Right ventricle myocardium superior (tissue), 1 donor: Measurements from ENCODE around the gene LMX1B. TPM values are rescaled to one million over a fixed set of nuclear protein-coding genes. Genes with fewer than 3 reads are reported as not detected.

ENCODE experiments used
- ATAC-seq: fragments of 200-7000 bp; cut with Tn5 transposase; one replicate; pipeline ENCODE4 v1.9.1; 2020; ENCODE audit warnings: mild to moderate bottlenecking; ENCODE audit not compliant: poor library complexity
- DNase-seq: peaks from one replicate; pipeline ENCODE4 v3.0.0-alpha.2; 2020
- intact Hi-C: fragments of 100-400 bp; cut with DNase I; formaldehyde crosslinking; loops from one replicate; pipeline ENCODE4 v1.11.2; 2022
- total RNA-seq: library from RNA; stranded (reverse); fragmentation: NEBNext Ultra II Directional; extraction: Animal tissue kit (Norgen Biotek cat#: 25700); gene quantifications from one replicate; pipeline ENCODE4 v1.2.1, GENCODE V29; 2021
- donor health status: DM: no; HTN: yes; CAD: no; lungs with severe emphysema.

Gene LMX1B
- total RNA-seq, 1 donor from 2014 or later: 0.70 TPM

GRCh38 chr9:126743041-126743440, 129.3 kb downstream of the LMX1B start:
- no peak for DNase-seq
- no peak for ATAC-seq
- intact Hi-C loops: no loop called here

GRCh38 chr9:126745574-126746411, 132.1 kb downstream of the LMX1B start:
- no peak for ATAC-seq
- DNase-seq: no peak
- intact Hi-C loops: no loop called here

Other genes starting within 250 kb of the LMX1B start
- gene ZBTB43, start 191.1 kb downstream of the LMX1B start, total RNA-seq: 36.8 TPM
- gene ZBTB34, start 246.7 kb downstream of the LMX1B start, total RNA-seq: 5.5 TPM